HG03469 (cell line): Measurements from ENCODE around the gene ECM2.
"Not testable (repeated sequence)": the region's sequence is repeated elsewhere in the genome, so short reads cannot be mapped to it uniquely, and the experiment has no call there.

Experiments used
- ATAC-seq: cut with Tn5 transposase; IDR thresholded peaks from one replicate; pipeline ENCODE4 v1.9.1; 2021; ENCODE audit warnings: mild to moderate bottlenecking, moderate library complexity, moderate number of reproducible peaks; ENCODE audit not compliant: unreplicated experiment

Gene ECM2

DNA sequence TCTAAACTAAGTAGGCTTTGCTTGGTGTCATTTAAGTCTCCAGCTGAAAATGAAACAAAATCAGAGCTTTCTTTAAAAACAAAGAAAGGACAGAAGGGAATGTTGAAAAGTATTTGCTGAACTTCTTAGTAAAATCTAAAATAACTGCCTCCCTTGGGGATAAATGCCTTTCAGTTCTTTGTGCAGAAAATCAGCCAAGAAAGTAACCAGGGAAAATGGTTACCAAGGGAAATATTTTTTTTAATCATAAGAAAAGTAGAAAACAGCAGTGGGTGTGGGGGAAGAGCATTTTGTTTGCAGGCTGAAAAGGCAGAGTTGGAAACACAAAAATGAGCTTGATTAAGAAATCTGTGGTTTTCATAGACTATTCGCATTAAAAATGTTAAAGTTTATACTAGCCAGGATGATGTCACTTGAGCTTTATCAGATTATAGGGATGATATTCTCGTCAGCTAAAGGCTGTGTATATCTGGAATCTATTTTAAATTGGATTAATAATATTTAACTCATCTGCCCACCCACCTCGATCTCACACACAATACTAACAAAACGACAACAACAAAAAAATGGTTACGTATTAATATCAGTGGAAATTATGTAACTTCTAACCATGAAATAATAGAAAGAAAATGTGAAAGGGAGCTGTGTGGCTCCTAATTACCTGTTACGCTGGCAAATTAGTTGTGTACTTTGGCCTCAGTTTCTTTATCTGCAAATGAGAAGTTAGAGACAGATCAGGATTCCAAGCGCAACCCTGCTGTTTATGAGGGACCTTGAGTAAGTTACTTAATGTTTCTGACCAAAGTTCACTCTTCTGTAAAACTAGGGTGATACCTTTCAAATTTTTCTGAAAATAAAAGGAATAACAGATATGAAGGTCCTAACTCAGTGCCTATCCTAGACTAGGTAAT lies at the start of gene ECM2:
ECM2 (minus strand) TSS at position 51 of the 911 bp plus-strand sequence. CDS start 13,124 bp downstream, outside the sequence.
- ATAC-seq, result no peak

DNA sequence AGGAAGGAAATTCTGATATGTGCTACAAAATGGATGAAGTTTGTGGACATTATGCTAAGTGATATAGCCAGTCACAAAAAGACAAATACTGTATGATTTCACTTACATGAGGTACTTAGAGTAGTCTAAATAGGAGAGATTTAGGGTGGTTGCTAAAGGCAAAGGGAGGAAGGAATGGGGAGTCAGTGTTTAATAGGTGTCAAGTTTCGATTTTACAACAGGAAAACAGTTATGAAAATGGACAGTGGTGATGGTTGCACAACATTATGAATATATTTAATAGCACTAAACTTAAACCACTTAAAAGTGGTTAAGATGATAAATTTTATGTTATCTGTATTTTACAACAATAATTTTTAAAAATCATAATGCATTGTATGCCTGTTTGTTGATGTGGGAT lies 40.4 kb upstream of the ECM2 start:
- ATAC-seq, result no peak

GRCh38 chr9:92573612-92574011 lies 37.8 kb upstream of the ECM2 start:
- not testable (repeated sequence) for ATAC-seq

DNA sequence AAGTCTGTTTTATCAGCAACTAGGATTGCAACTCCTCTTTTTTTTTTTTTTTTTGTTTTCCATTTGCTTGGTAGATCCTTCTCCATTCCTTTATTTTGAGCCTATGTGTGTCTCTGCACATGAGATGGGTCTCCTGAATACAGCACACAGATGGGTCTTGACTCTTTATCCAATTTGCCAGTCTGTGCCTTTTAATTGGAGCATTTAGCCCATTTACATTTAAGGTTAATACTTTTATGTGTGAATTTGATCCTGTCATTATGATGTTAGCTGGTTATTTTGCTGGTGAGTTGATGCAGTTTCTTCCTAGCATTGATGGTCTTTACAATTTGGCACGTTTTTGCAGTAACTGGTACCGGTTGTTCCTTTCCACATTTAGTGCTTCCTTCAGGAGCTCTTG lies 36.1 kb upstream of the ECM2 start:
- ATAC-seq, result not testable (repeated sequence)

DNA sequence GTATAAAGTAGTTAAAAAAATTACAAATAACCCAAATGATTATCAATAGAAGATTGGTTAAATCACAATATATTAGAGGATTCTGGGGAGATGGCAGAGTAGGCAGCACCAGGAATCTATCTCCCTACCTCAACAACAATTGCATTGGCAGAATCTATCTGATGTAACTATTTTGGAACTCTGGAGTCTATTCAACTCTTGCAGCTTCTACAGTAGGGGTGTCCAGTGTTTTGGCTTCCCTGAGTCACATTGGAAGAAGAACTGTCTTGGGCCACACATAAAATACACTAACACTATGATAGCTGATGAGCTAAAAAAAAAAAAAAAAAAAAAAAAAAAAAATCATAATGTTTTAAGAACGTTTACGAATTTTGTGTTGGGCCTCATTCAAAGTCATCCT lies 29.2 kb upstream of the ECM2 start:
- ATAC-seq, result no peak

GRCh38 chr9:92564504-92564903 lies 28.7 kb upstream of the ECM2 start:
- ATAC-seq, result no peak

GRCh38 chr9:92563116-92564100 lies 27.6 kb upstream of the ECM2 start:
- no peak for ATAC-seq

GRCh38 chr9:92562461-92562967 lies 26.7 kb upstream of the ECM2 start:
- ATAC-seq, result no peak

DNA sequence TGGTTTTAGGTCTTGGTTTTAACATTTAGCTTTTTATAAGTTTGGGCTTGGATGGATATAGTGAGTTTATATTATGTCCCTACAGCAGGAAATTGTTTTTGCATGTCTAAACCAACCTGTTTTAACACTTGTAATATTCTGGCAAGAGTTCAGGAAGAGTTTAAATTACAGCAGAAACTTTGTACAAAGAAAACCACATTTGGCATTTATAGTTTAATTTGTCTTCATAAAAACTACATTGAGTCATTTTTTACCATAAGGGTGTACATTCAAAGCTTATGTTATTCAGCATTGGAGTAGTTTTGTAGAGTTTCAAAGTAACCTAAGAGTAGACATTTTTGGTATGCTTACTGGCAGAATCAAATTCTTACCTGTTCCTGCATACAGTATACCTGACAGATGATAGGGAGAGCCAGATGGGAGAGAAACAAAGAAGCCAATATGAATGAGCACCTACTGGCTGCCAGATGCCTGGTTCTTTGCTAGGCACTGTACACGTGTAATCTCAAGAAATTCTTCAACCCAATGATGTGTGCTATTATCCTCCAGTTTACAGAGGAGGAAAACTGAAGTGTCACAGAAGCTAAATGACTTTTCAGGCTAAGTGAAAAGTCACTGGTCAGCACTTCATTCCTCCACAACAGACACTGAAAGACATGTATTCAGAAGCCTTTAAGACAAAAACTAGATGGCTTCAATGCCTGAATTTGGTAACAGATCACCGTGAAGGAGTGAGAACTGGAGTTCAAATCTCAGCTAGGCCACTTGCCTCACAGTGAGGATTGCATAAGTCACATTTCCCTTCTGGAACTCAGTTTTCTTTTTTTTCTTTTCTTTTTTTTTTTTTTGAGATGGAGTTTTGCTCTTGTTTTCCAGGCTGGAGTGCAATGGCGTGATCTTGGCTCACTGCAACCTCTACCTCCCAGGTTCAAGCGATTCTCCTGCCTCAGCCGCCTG lies 25.9 kb upstream of the ECM2 start:
- no peak for ATAC-seq

DNA sequence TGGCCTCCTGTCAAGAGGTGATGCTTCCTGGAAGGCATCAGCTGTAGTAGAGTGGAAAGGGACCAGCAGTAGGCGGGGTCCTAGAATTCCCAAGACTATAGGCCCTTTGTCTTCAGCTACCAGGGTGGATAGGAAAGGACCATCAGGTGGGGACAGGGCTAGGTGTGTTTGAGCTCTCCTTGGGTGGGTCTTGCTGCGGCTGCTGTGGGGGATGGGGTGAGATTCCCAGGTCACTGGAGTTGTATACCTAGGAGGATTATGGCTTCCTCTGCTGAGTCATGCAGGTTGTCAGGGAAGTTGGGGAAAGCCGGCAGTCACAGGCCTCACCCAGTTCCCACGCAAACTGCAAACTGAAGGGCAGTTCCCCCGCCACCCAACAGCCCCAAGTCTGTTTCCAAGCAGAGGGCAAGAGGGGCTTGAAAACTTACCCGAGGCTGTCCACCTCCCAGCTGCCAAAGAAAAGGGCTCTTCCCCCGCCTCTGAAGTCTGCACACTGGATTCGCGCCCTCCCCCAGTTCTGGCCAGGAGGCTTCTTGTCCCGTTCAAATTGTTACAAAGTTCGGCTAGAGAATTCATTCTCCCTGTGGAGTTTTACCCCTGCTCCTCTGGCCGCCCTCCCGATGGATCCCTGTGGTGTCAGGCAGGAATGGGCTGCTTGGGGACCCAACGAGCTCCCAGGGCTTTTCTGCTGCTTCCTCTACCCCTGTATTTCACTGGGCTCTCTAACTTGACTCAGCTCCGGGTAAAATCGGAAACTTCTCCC lies 23.0 kb upstream of the ECM2 start:
- no peak for ATAC-seq

DNA sequence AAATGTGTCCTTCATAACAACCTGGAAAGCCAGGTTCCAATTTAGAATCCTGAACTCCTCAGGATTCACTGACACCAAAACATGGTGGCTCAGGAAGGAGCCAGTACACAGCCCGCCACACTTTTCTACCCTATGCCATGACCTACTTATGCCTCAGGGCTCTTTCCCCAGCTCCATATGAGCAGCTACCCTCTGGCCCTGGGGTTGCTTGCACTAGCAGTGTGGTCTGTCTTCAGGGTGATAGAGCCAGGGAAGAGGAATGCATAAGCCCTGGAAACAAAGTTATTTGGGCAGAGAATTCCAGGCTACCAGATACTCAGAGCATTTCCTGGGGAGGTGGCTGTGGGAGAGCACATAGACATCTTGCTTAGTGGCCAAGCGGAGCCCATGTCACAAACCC lies 15.0 kb upstream of the ECM2 start:
- no peak for ATAC-seq

DNA sequence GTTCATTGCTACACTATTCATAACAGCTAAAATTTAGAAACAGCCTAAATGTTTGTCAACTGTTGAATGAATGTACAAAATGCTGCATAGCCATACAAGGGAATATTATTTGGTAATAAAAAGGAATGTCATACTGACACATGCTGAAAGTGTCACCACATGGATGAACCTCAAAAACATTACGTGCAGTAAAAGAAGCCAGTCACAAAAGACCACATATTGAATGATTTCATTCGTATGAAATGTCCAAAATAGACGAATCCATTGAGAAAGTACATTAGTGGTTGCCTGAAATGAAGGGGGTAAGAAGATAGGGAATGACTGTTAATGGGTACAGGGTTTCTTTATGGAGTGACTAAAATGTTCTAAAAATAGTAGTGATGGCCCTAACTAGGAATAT lies 11.6 kb upstream of the ECM2 start:
- ATAC-seq, result no peak

GRCh38 chr9:92545002-92545510 lies 9.3 kb upstream of the ECM2 start:
- ATAC-seq, result no peak

- no peak for ATAC-seq
These were observed 8.2 kb upstream of the ECM2 start for GRCh38 chr9:92543972-92544371.

- ATAC-seq, result no peak
These were observed 2.8 kb upstream of the ECM2 start for GRCh38 chr9:92538541-92538940.

- no peak for ATAC-seq
These were observed 1.1 kb downstream of the ECM2 start for GRCh38 chr9:92534674-92535073.

DNA sequence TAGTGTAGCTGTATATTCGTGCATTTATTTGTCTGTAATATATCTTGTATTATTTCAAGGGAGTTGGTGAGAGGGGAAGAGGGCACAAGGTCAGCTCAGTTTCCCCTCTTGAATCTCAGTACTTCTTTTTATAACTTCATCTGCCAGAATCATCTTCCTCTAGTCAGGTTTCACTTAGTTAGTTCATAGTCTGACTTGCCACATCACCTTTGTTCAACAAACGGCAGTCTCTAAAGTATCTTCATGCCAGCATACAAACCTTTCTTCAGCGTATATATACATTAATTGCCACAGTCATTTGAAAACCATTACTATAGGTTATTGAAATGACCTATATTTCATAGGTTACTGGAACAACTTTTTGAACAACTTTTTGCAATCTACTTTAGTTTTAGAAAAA lies 1.6 kb downstream of the ECM2 start:
- ATAC-seq, result no peak

DNA sequence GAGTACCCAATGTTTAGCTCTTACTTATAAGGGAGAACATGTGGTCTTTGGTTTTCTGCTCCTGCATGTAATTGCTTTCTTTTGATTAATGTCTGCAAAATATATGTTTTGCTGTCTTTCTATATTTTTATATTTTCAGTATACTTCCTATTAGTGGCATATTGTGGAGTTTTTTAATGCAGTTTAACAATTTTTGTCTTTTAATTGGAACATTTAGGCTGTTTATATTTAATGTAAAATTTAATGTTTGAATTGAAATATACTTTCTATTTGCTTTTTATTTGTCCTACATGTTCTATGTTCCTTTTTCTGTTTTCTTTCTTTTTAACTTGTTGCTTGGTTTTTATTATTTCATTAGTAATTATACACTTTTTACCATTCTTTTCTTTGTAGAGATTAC lies 4.9 kb downstream of the ECM2 start:
- no peak for ATAC-seq

DNA sequence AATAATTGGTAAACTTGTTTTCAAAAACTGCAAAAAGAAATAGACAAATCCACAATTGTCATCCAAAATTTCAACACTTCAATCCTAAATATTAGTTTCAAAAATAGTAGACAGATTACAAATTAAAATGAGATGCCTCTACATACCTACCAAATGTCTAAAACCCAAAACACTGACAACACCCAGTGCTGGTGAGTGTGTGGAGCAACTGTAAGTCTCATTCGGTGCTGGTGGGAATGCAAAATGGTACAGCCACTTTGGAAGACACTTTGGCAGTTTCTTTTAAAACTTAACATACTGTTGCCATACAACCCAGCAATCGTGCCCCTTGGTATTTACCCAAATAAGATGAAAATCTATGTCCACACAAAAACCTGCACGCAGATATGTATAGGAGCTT lies 6.7 kb downstream of the ECM2 start:
- ATAC-seq, result no peak
